ENCODE results near the gene RNF183. TPM values are rescaled to one million over a fixed set of nuclear protein-coding genes. Genes with fewer than 3 reads are reported as not detected.
"Not testable (repeated sequence)": the region's sequence is repeated elsewhere in the genome, so short reads cannot be mapped to it uniquely, and the experiment has no call there.

The RNF183 gene
- total and polyA plus RNA-seq, 2 donors (not counting 1 experiment from before 2014, with no cell fraction given) = not detected

DNA sequence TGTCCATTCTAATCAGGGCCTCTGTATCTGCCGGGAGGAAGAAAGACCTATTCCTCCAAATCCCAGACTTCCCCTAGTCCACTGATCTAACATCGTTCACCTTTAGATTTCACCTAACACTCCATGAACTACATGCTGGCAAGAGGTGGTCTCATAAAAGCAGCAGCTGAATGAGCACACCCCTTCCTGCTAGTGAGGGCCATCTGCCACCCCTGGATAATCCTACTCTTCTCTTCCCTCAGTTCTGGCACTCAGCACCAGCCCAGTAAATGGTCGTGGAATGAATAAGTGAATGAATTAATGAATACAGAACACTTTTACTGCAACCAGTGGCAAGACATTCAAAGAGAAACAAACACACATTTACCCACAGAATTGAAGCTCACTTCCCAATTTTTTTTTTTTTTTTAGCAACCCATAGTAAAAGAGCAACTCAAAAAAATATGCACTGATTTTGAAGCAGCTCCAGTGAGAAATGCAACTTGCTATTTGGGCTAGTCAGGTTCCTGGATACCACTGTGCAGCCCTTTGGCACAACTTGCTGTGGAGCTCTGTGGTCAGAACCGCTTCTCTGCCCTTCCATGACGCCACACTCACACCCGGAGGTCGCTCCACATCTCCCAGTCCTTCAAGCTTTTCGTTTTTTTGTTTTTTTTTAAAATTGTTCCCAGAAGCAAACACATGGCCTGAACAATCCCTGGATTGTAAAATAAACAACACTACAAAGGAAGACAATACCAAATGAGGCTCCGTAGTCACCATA, 6.2 kb downstream of the RNF183 start:
- Histone ChIP-seq H3K4me2 (ENCODE audit: extremely low read depth, insufficient read depth, low read length) (no peak overlapping the region), H3K9me3 (ENCODE audit: control insufficient read depth, insufficient read depth, low read depth, low read length) (no peaks in the 10 kb centered on the region), H3K4me1 (ENCODE audit: control insufficient read depth, extremely low read depth, insufficient read depth, low read length) (peaks cover 3% of the 10 kb centered on the region), H4K20me1 (ENCODE audit: control insufficient read depth, extremely low read depth, insufficient read depth, low read length) (no peaks in the 10 kb centered on the region), H3K4me3 (replicated peaks in 1 of 4; ENCODE audit: control extremely low read depth in 1 of 4, insufficient read depth in 1 of 4, low read depth in 3 of 4, low read length in 4 of 4) (no peak overlapping the region), H2AFZ (ENCODE audit: low read length) (no peak overlapping the region), H3K36me3 (ENCODE audit: control insufficient read depth, insufficient read depth, low read length) (peaks cover 4% of the 10 kb centered on the region), H3K27ac (ENCODE audit: insufficient read depth, low read length) (no peak overlapping the region), H3K79me2 (ENCODE audit: control insufficient read depth, insufficient read depth, low read length) (no peaks in the 10 kb centered on the region), H3K9ac (ENCODE audit: insufficient read depth, low read length) (no peak overlapping the region), H3K27me3 (ENCODE audit: control insufficient read depth, insufficient read depth, low read length) (no peaks in the 10 kb centered on the region)
- TF ChIP-seq, protein P1, sequence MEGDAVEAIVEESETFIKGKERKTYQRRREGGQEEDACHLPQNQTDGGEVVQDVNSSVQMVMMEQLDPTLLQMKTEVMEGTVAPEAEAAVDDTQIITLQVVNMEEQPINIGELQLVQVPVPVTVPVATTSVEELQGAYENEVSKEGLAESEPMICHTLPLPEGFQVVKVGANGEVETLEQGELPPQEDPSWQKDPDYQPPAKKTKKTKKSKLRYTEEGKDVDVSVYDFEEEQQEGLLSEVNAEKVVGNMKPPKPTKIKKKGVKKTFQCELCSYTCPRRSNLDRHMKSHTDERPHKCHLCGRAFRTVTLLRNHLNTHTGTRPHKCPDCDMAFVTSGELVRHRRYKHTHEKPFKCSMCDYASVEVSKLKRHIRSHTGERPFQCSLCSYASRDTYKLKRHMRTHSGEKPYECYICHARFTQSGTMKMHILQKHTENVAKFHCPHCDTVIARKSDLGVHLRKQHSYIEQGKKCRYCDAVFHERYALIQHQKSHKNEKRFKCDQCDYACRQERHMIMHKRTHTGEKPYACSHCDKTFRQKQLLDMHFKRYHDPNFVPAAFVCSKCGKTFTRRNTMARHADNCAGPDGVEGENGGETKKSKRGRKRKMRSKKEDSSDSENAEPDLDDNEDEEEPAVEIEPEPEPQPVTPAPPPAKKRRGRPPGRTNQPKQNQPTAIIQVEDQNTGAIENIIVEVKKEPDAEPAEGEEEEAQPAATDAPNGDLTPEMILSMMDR (conservative IDR thresholded peaks at IDR 0.05 in 1 of 2, IDR thresholded peaks at IDR 0.05 in 1 of 2; ENCODE audit: low read depth in 1 of 2, low read length in 2 of 2) = no peak
- no peak for TF ChIP-seq EZH2 (IDR thresholded peaks at IDR 0.05; ENCODE audit: low read length, missing control alignments)
- peak in 1 of 2 donors; percentile 19 for DNase-seq (ENCODE audit: low read depth in 2 of 2)

DNA sequence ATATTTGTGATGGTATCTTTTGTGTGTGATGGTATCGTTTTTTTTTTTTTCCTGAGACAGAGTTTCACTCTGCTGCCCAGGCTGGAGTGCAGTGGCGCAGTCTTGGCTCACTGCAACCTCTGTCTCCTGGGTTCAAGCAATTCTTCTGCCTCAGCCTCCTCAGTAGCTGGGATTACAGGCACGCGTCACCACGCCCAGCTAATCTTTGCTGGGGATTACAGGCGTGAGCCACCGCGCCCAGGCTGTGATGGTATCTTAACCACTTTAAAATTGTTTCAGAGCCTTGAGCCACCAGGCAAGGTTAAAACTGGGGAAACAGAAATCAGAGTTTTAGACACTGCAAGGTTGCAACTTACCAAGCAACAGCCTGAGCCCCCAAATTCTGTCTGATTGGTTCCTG, 6.9 kb downstream of the RNF183 start:
- H3K9ac ChIP-seq (ENCODE audit: insufficient read depth, low read length); H3K27me3 ChIP-seq (ENCODE audit: control insufficient read depth, insufficient read depth, low read length); H3K79me2 ChIP-seq (ENCODE audit: control insufficient read depth, insufficient read depth, low read length); H4K20me1 ChIP-seq (ENCODE audit: control insufficient read depth, extremely low read depth, insufficient read depth, low read length); DNase-seq (ENCODE audit: low read depth in 2 of 2); H3K4me1 ChIP-seq (ENCODE audit: control insufficient read depth, extremely low read depth, insufficient read depth, low read length); H2AFZ ChIP-seq (ENCODE audit: low read length); H3K36me3 ChIP-seq (ENCODE audit: control insufficient read depth, insufficient read depth, low read length); H3K4me2 ChIP-seq (ENCODE audit: extremely low read depth, insufficient read depth, low read length); H3K4me3 ChIP-seq (replicated peaks in 1 of 4; ENCODE audit: control extremely low read depth in 1 of 4, insufficient read depth in 1 of 4, low read depth in 3 of 4, low read length in 4 of 4); H3K27ac ChIP-seq (ENCODE audit: insufficient read depth, low read length); H3K9me3 ChIP-seq (ENCODE audit: control insufficient read depth, insufficient read depth, low read depth, low read length): not testable (repeated sequence)

DNA sequence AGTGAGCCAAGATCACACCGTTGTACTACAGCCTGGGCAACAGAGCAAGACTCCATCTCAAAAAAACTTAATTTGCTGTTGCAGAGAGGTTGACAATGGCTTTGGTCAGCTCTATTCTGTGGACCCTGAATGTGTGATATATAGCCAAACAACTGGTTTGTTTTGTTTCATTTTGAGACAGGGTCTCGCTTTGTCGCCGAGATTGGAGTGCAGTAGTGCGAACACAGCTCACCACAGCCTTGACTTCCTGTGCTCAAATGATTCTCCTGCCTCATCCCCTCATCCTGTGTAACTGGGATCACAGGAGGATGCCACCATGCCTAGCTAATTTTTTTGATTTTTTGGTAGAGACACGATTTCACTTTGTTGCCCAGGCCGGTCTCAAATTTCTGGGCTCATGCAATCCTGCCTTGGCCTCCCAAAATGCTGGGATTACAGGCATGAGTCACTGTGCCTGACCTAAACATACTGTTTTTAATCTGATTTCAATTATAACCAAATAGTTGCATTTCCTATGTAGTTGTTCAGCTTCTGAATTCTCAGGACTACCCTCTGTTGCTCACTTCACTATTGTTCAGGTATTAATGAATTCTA, 9.8 kb downstream of the RNF183 start:
- no peak overlapping the region for H3K9ac ChIP-seq (ENCODE audit: insufficient read depth, low read length)
- H3K9me3 ChIP-seq (ENCODE audit: control insufficient read depth, insufficient read depth, low read depth, low read length) = no peaks in the 10 kb centered on the region
- no peak overlapping the region for H3K4me3 ChIP-seq (replicated peaks in 1 of 4; ENCODE audit: control extremely low read depth in 1 of 4, insufficient read depth in 1 of 4, low read depth in 3 of 4, low read length in 4 of 4)
- peaks cover 11% of the 10 kb centered on the region for H3K36me3 ChIP-seq (ENCODE audit: control insufficient read depth, insufficient read depth, low read length)
- peaks cover 3% of the 10 kb centered on the region for H3K4me1 ChIP-seq (ENCODE audit: control insufficient read depth, extremely low read depth, insufficient read depth, low read length)
- no peaks in the 10 kb centered on the region for H3K27me3 ChIP-seq (ENCODE audit: control insufficient read depth, insufficient read depth, low read length)
- DNase-seq (ENCODE audit: low read depth in 2 of 2) = peak in 1 of 2 donors; percentile 74
- H3K79me2 ChIP-seq (ENCODE audit: control insufficient read depth, insufficient read depth, low read length) = no peaks in the 10 kb centered on the region
- H4K20me1 ChIP-seq (ENCODE audit: control insufficient read depth, extremely low read depth, insufficient read depth, low read length) = no peaks in the 10 kb centered on the region
- no peak overlapping the region for H3K4me2 ChIP-seq (ENCODE audit: extremely low read depth, insufficient read depth, low read length)
- H3K27ac ChIP-seq (ENCODE audit: insufficient read depth, low read length) = peak overlapping the region; percentile 8
- no peak for TF ChIP-seq EZH2 (IDR thresholded peaks at IDR 0.05; ENCODE audit: low read length, missing control alignments)
- TF ChIP-seq, protein P1 (conservative IDR thresholded peaks at IDR 0.05 in 1 of 2, IDR thresholded peaks at IDR 0.05 in 1 of 2; ENCODE audit: low read depth in 1 of 2, low read length in 2 of 2) = no peak
- H2AFZ ChIP-seq (ENCODE audit: low read length) = no peak overlapping the region
